PFSK-1 (cell line): Measurements from ENCODE around the gene GRAMD2B.

Source experiments
- FOXP2 ChIP-seq: optimal IDR thresholded peaks from 2 replicates; pipeline ENCODE3; 2011; ENCODE audit warnings: borderline replicate concordance, control low read depth, inconsistent platforms; ENCODE audit not compliant: insufficient read depth; ENCODE audit errors: extremely low read length, extremely low read depth
- POLR2AphosphoS5 ChIP-seq: IDR thresholded peaks from 2 replicates; pipeline ENCODE4 v1.6.1; 2012; ENCODE audit warnings: low read depth, mild to moderate bottlenecking, control low read depth, low read length, moderate library complexity
- REST ChIP-seq, 2 experiments: IDR thresholded peaks; 2 replicates each; pipeline versions ENCODE4 v1.6.1 to v1.8.0; 2011 to 2012; ENCODE audit warnings: low read depth in 2 of 2, low read length in 2 of 2, control low read depth in 1 of 2, inconsistent platforms in 1 of 2, mild to moderate bottlenecking in 1 of 2, moderate library complexity in 1 of 2; ENCODE audit not compliant: insufficient read depth in 1 of 2
- SIN3A ChIP-seq: IDR thresholded peaks from 2 replicates; pipeline ENCODE4 v1.6.1; 2012; ENCODE audit warnings: mild to moderate bottlenecking, low read length, moderate library complexity, borderline replicate concordance; ENCODE audit not compliant: insufficient read depth
- TAF1 ChIP-seq: IDR thresholded peaks from 2 replicates; pipeline ENCODE4 v1.6.1; 2012; ENCODE audit warnings: low read length, control low read depth, borderline replicate concordance; ENCODE audit not compliant: insufficient read depth

GRAMD2B gene

GRCh38 chr5:126477294-126478117 lies 54.3 kb downstream of the GRAMD2B start:
- TF ChIP-seq FOXP2 (no peak), SIN3A (no peak), REST (IDR thresholded peaks at IDR 0.05; ENCODE audit: insufficient read depth in 1 of 2, low read depth in 2 of 2, low read length in 2 of 2) (no peak)

- TF ChIP-seq TAF1: no peak
- TF ChIP-seq REST (IDR thresholded peaks at IDR 0.05; ENCODE audit: insufficient read depth in 1 of 2, low read depth in 2 of 2, low read length in 2 of 2): no peak
- TF ChIP-seq POLR2AphosphoS5: no peak
- no peak for TF ChIP-seq SIN3A
- no peak for TF ChIP-seq FOXP2
These were observed 56.6 kb downstream of the GRAMD2B start for GRCh38 chr5:126479810-126480209.

- no peak for TF ChIP-seq SIN3A
- no peak for TF ChIP-seq POLR2AphosphoS5
- no peak for TF ChIP-seq TAF1
- no peak for TF ChIP-seq FOXP2
- TF ChIP-seq REST (IDR thresholded peaks at IDR 0.05; ENCODE audit: insufficient read depth in 1 of 2, low read depth in 2 of 2, low read length in 2 of 2): no peak
These were observed 57.6 kb downstream of the GRAMD2B start for GRCh38 chr5:126480824-126481223.

GRCh38 chr5:126481243-126481642 lies 58.0 kb downstream of the GRAMD2B start:
- no peak for TF ChIP-seq POLR2AphosphoS5
- no peak for TF ChIP-seq SIN3A
- no peak for TF ChIP-seq FOXP2
- TF ChIP-seq REST (IDR thresholded peaks at IDR 0.05; ENCODE audit: insufficient read depth in 1 of 2, low read depth in 2 of 2, low read length in 2 of 2): no peak
- TF ChIP-seq TAF1: no peak
